22Rv1 (cell line): Measurements from ENCODE around the gene UBE3B.

Source experiments
- H3K27ac ChIP-seq: fragments of 450-650 bp; 2 replicates; pipeline ENCODE4 v1.5.1; 2017
- CTCF ChIP-seq: fragments of 450-650 bp; IDR thresholded peaks from 2 replicates; pipeline ENCODE4 v1.5.1; 2017; ENCODE audit warnings: mild to moderate bottlenecking
- ZFX ChIP-seq: fragments of 450-650 bp; IDR thresholded peaks from 2 replicates; pipeline ENCODE4 v1.6.1; 2017; ENCODE audit warnings: antibody characterized with exemption, borderline replicate concordance

The UBE3B gene

GRCh38 chr12:109567967-109568366 lies 90.5 kb downstream of the UBE3B start:
- TF ChIP-seq CTCF (no peak), ZFX (no peak)
- peak overlapping the region; percentile 85 for H3K27ac ChIP-seq

GRCh38 chr12:109568486-109568885 lies 91.1 kb downstream of the UBE3B start:
- TF ChIP-seq CTCF: no peak
- H3K27ac ChIP-seq: peak overlapping the region; percentile 85

- TF ChIP-seq CTCF (no peak), ZFX (no peak)
- peak overlapping the region; percentile 85 for H3K27ac ChIP-seq
Measured at GRCh38 chr12:109571773-109572505, 94.5 kb downstream of the UBE3B start.

- peak overlapping the region; percentile 85 for H3K27ac ChIP-seq
- TF ChIP-seq ZFX: no peak
- TF ChIP-seq CTCF: no peak
Measured at GRCh38 chr12:109572506-109572845, 95.0 kb downstream of the UBE3B start.

GRCh38 chr12:109573029-109573913 lies 95.8 kb downstream of the UBE3B start, which contains the start of the genes MMAB and MVK:
Gene MMAB (minus strand): TSS chr12:109573504. CDS start chr12:109573480, 24 bp downstream.
Gene MVK (plus strand): TSS chr12:109573794. CDS start chr12:109574823, 1,029 bp downstream.
- TF ChIP-seq CTCF (no peak), ZFX (no peak)

GRCh38 chr12:109573914-109574244 lies 96.4 kb downstream of the UBE3B start:
- TF ChIP-seq ZFX (no peak), CTCF (no peak)
- H3K27ac ChIP-seq: peak overlapping the region; percentile 85

More at GRCh38 chr12:109573029-109573913, 95.8 kb downstream of the UBE3B start, which contains the start of the genes MMAB and MVK:
- H3K27ac ChIP-seq: peak within 1 kb of the TSS; percentile 85

- no peak for TF ChIP-seq ZFX
- peak overlapping the region; percentile 85; the same call in 1 of the 2 replicates for H3K27ac ChIP-seq
Measured at GRCh38 chr12:109575683-109576082, 98.2 kb downstream of the UBE3B start.
